ENCODE data around the gene SLC22A7. TPM values are rescaled to one million over a fixed set of nuclear protein-coding genes. Genes with fewer than 3 reads are reported as not detected.

The SLC22A7 gene
- total RNA-seq, 1 donor from 2014 or later: not detected

GRCh38 chr6:43296780-43297497, 1.1 kb upstream of the SLC22A7 start:
- no peaks in the 10 kb centered on the region for H3K36me3 Mint-ChIP-seq
- H3K4me3 Mint-ChIP-seq: no peak overlapping the region
- no peaks in the 10 kb centered on the region for H3K4me1 Mint-ChIP-seq (ENCODE audit: unreplicated experiment)
- no peaks in the 10 kb centered on the region for H3K9me3 Mint-ChIP-seq
- H3K27ac Mint-ChIP-seq: no peak overlapping the region
- peak; percentile 20 for DNase-seq (ENCODE audit: extremely low spot score, unreplicated experiment)
- peaks cover 23% of the 10 kb centered on the region for H3K27me3 Mint-ChIP-seq
- TF ChIP-seq CTCF (conservative IDR thresholded peaks at IDR 0.05): no peak

- Mint-ChIP-seq H3K27me3 (peaks cover 20% of the 10 kb centered on the region), H3K36me3 (no peaks in the 10 kb centered on the region), H3K4me1 (ENCODE audit: unreplicated experiment) (no peaks in the 10 kb centered on the region), H3K9me3 (no peaks in the 10 kb centered on the region), H3K27ac (no peak overlapping the region), H3K4me3 (no peak overlapping the region)
- DNase-seq (ENCODE audit: extremely low spot score, unreplicated experiment): no peak
- no peak for TF ChIP-seq CTCF (conservative IDR thresholded peaks at IDR 0.05)
These were observed 691 bp downstream of the SLC22A7 start for GRCh38 chr6:43298565-43299337.

- H3K27ac Mint-ChIP-seq: no peak overlapping the region
- no peak overlapping the region for H3K4me3 Mint-ChIP-seq
- no peak for TF ChIP-seq CTCF (conservative IDR thresholded peaks at IDR 0.05)
- H3K4me1 Mint-ChIP-seq (ENCODE audit: unreplicated experiment): no peaks in the 10 kb centered on the region
- H3K27me3 Mint-ChIP-seq: peaks cover 20% of the 10 kb centered on the region
- H3K36me3 Mint-ChIP-seq: no peaks in the 10 kb centered on the region
- DNase-seq (ENCODE audit: extremely low spot score, unreplicated experiment): no peak
- H3K9me3 Mint-ChIP-seq: no peaks in the 10 kb centered on the region
These were observed 1.6 kb downstream of the SLC22A7 start for GRCh38 chr6:43299338-43300293.

- Mint-ChIP-seq H3K27me3 (peaks cover 20% of the 10 kb centered on the region), H3K27ac (no peak overlapping the region), H3K4me1 (ENCODE audit: unreplicated experiment) (no peaks in the 10 kb centered on the region)
These were observed 3.2 kb downstream of the SLC22A7 start for GRCh38 chr6:43301081-43301870.

More at GRCh38 chr6:43301081-43301870, 3.2 kb downstream of the SLC22A7 start:
- no peak for TF ChIP-seq CTCF (conservative IDR thresholded peaks at IDR 0.05)
- Mint-ChIP-seq H3K36me3 (no peaks in the 10 kb centered on the region), H3K4me3 (no peak overlapping the region), H3K9me3 (no peaks in the 10 kb centered on the region)
- peak; percentile 60 for DNase-seq (ENCODE audit: extremely low spot score, unreplicated experiment)

Measured in type B pancreatic cell (in vitro differentiated cells).